Stomach (tissue), 4 donors: ENCODE measurements around the gene KRTAP20-3.

Experiments
- EP300 ChIP-seq: sonication (generic); formaldehyde crosslinking; IDR thresholded peaks from one replicate; pipeline ENCODE4 v1.6.1; 2017; ENCODE audit warnings: antibody characterized with exemption
- POLR2A ChIP-seq, 4 donors: fragments of 450-650 bp; IDR thresholded peaks; one replicate each; pipeline ENCODE4 v1.6.1; 2016; ENCODE audit warnings: antibody characterized with exemption in 4 of 4, control low read depth in 2 of 4, mild to moderate bottlenecking in 1 of 4, moderate library complexity in 1 of 4
- POLR2AphosphoS5 ChIP-seq, 3 donors: sonication (generic); formaldehyde crosslinking; IDR thresholded peaks; one replicate each; pipeline ENCODE4 v1.6.1; 2016; ENCODE audit warnings: antibody characterized with exemption in 3 of 3
- TF ChIP-seq, protein P1 (sequence below), 7 experiments: fragments of 450-650 bp in 4 of 7; fragments of 200-600 bp in 3 of 7; sonication (generic) in 3 of 7; IDR thresholded peaks; one replicate each; pipeline ENCODE4 v1.5.1; 2016 to 2019; ENCODE audit warnings: antibody characterized with exemption in 7 of 7, control low read depth in 2 of 7, mild to moderate bottlenecking in 1 of 7

DNA sequence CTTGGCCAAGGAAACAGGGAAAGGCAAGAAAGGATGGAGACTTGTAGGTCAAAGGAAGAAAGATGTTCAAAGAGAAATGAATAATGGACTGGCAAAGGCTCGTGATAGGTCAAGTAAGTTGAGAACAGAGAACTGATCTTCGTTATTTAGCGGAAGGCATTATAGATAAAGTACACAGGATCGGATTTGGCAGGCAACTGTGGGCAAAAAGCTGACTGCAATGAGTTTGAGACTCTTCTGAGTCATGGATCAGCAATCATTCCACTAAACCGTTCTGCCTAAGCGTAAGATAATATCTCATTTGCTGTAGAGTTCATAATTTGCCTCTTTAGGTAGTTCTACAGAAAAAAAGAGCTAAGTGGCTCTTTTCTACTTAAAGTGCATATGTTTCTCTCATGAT is 41.8 kb downstream of the KRTAP20-3 start:
- TF ChIP-seq POLR2AphosphoS5 (IDR thresholded peaks at IDR 0.05) (no peak), POLR2A (IDR thresholded peaks at IDR 0.05) (no peak), EP300 (no peak)
- TF ChIP-seq, protein P1, sequence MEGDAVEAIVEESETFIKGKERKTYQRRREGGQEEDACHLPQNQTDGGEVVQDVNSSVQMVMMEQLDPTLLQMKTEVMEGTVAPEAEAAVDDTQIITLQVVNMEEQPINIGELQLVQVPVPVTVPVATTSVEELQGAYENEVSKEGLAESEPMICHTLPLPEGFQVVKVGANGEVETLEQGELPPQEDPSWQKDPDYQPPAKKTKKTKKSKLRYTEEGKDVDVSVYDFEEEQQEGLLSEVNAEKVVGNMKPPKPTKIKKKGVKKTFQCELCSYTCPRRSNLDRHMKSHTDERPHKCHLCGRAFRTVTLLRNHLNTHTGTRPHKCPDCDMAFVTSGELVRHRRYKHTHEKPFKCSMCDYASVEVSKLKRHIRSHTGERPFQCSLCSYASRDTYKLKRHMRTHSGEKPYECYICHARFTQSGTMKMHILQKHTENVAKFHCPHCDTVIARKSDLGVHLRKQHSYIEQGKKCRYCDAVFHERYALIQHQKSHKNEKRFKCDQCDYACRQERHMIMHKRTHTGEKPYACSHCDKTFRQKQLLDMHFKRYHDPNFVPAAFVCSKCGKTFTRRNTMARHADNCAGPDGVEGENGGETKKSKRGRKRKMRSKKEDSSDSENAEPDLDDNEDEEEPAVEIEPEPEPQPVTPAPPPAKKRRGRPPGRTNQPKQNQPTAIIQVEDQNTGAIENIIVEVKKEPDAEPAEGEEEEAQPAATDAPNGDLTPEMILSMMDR (IDR thresholded peaks at IDR 0.05): no peak
